HepG2 (cell line): Measurements from ENCODE around the gene DGKD. TPM values are rescaled to one million over a fixed set of nuclear protein-coding genes. Genes with fewer than 3 reads are reported as not detected.

Source experiments
- ATAC-seq: fragments of 200-7000 bp; cut with Tn5 transposase; 3 replicates; pipeline ENCODE4 v1.9.1; 2020; ENCODE audit warnings: mild to moderate bottlenecking, moderate library complexity
- BruUV-seq: library from RNA; stranded (reverse); fragments of 400-500 nt; replicated peaks from 2 replicates; lab custom pipeline; 2021; lab: Mats Ljungman, UMichigan
- CTCF ChIA-PET: fragments of 300-600 bp; formaldehyde crosslinking; extraction: SDS; loops from one replicate; lab custom pipeline; 2021; ENCODE audit warnings: low total read pairs, inconsistent platforms, low intra/inter-chr PET ratio; lab: Yijun Ruan, JAX
- POLR2A ChIA-PET: fragments of 350-600 bp; sonication (Branson Sonifier 250); formaldehyde crosslinking; loops from one replicate; lab custom pipeline; 2020; ENCODE audit warnings: antibody characterized with exemption, inconsistent platforms; lab: Yijun Ruan, JAX
- DNase-seq: peaks from one replicate; pipeline ENCODE4 v3.0.0-alpha.2; 2015; ENCODE audit warnings: low spot score
- FAIRE-seq: peaks from 3 replicates; lab custom pipeline; 2011; peaks lifted over from hg19 to GRCh38; lab: Jason Lieb, UNC
- H2AFZ ChIP-seq: one replicate; pipeline ENCODE4 v1.6.1; 2011; ENCODE audit warnings: low read length, inconsistent platforms
- H3K27ac ChIP-seq: fragments of 300-600 bp; 3 replicates; pipeline ENCODE4 v1.8.0; 2011; ENCODE audit warnings: mixed run types, mild to moderate bottlenecking, mixed read lengths, low read length, inconsistent platforms; ENCODE audit not compliant: insufficient read depth; ENCODE audit errors: extremely low read length
- H3K27me3 ChIP-seq, 2 experiments: fragments of 200-600 bp in 1 of 2; 2 replicates in 1 of 2; 3 replicates in 1 of 2; pipeline versions ENCODE4 v1.6.0 to v1.8.0; 2011; ENCODE audit warnings: low read length in 2 of 2, mild to moderate bottlenecking in 2 of 2, moderate library complexity in 2 of 2, inconsistent platforms in 1 of 2; ENCODE audit not compliant: insufficient read depth in 2 of 2, control insufficient read depth in 1 of 2
- H3K36me3 ChIP-seq, 2 experiments: fragments of 200-600 bp in 1 of 2; replicated peaks in 1 of 2; 2 replicates in 1 of 2; 3 replicates in 1 of 2; pipeline versions ENCODE4 v1.5.1 to v1.8.0; 2011; ENCODE audit warnings: low read length in 2 of 2, inconsistent platforms in 1 of 2; ENCODE audit not compliant: insufficient read depth in 2 of 2, control insufficient read depth in 1 of 2
- H3K4me1 ChIP-seq: 2 replicates; pipeline ENCODE4 v1.5.1; 2012; ENCODE audit warnings: low read length, inconsistent platforms; ENCODE audit not compliant: insufficient read depth
- H3K4me2 ChIP-seq: 2 replicates; pipeline ENCODE4 v1.6.0; 2011; ENCODE audit warnings: low read depth, low read length, inconsistent platforms
- H3K4me3 ChIP-seq, 3 experiments: fragments of 200-600 bp in 1 of 3; sonication (generic), shearing (Covaris generic) in 1 of 3; replicated peaks in 1 of 3; 2 replicates each; pipeline ENCODE4 v1.5.1; 2011 to 2016; ENCODE audit warnings: low read length in 3 of 3, inconsistent platforms in 2 of 3, low read depth in 2 of 3, mild to moderate bottlenecking in 2 of 3, control low read depth in 1 of 3, mixed read lengths in 1 of 3; ENCODE audit not compliant: insufficient read depth in 1 of 3
- H3K79me2 ChIP-seq: one replicate; pipeline ENCODE4 v1.6.1; 2011; ENCODE audit warnings: low read length, inconsistent platforms; ENCODE audit not compliant: insufficient read depth
- H3K9ac ChIP-seq: 2 replicates; pipeline ENCODE4 v1.6.0; 2011; ENCODE audit warnings: mild to moderate bottlenecking, low read depth, low read length, inconsistent platforms; ENCODE audit not compliant: insufficient read depth
- H3K9me3 ChIP-seq: 2 replicates; pipeline ENCODE4 v1.5.1; 2012; ENCODE audit warnings: mild to moderate bottlenecking, low read length
- H4K20me1 ChIP-seq: 2 replicates; pipeline ENCODE4 v1.6.0; 2011; ENCODE audit warnings: inconsistent platforms, mild to moderate bottlenecking, low read length, moderate library complexity; ENCODE audit not compliant: insufficient read depth
- GABPB1 ChIP-seq: IDR thresholded peaks from 2 replicates; pipeline ENCODE4 v1.6.1; 2016; ENCODE audit warnings: mild to moderate bottlenecking, missing genetic modification reagents, moderate library complexity, missing compliant biosample characterization
- KLF13 ChIP-seq: sonication (generic); formaldehyde crosslinking; IDR thresholded peaks from 2 replicates; pipeline ENCODE4 v1.4.0; 2020; ENCODE audit warnings: mild to moderate bottlenecking, missing genetic modification reagents
- MTF1 ChIP-seq: sonication (generic); formaldehyde crosslinking; IDR thresholded peaks from 2 replicates; pipeline ENCODE4 v1.5.0; 2020; ENCODE audit warnings: missing genetic modification reagents
- RBM22 ChIP-seq: fragments of 200-400 bp; formaldehyde crosslinking; optimal IDR thresholded peaks from 2 replicates; pipeline ENCODE3; 2017; ENCODE audit warnings: mild to moderate bottlenecking, low read length, moderate library complexity
- SOX6 ChIP-seq, 2 experiments: fragments of 450-650 bp in 1 of 2; sonication (generic) in 1 of 2; formaldehyde crosslinking in 1 of 2; IDR thresholded peaks; 2 replicates each; pipeline versions ENCODE4 v1.4.0 to v1.6.1; 2017 to 2020; ENCODE audit warnings: antibody characterized with exemption in 1 of 2, mild to moderate bottlenecking in 1 of 2, missing genetic modification reagents in 1 of 2
- ZFP62 ChIP-seq: sonication (generic); formaldehyde crosslinking; IDR thresholded peaks from 2 replicates; pipeline ENCODE4 v1.4.0; 2020; ENCODE audit warnings: missing genetic modification reagents
- ZKSCAN1 ChIP-seq: fragments of 150-350 bp; IDR thresholded peaks from 2 replicates; pipeline ENCODE4 v1.6.1; 2014; ENCODE audit warnings: low read length
- ZNF331 ChIP-seq: sonication (generic); formaldehyde crosslinking; IDR thresholded peaks from 2 replicates; pipeline ENCODE4 v1.4.0; 2020; ENCODE audit warnings: missing genetic modification reagents
- ZNF333 ChIP-seq: sonication (generic); formaldehyde crosslinking; IDR thresholded peaks from 2 replicates; pipeline ENCODE4 v1.4.0; 2020; ENCODE audit warnings: mild to moderate bottlenecking, missing genetic modification reagents, borderline replicate concordance
- ZNF567 ChIP-seq: sonication (generic); formaldehyde crosslinking; IDR thresholded peaks from 2 replicates; pipeline ENCODE4 v1.8.1; 2023; ENCODE audit warnings: mild to moderate bottlenecking, missing genetic modification reagents, borderline replicate concordance
- ZNF607 ChIP-seq: sonication (generic); formaldehyde crosslinking; IDR thresholded peaks from 2 replicates; pipeline ENCODE4 v1.5.1; 2020; ENCODE audit warnings: missing genetic modification reagents, mild to moderate bottlenecking, borderline replicate concordance
- WGBS: methylation state at CpG from one replicate; pipeline ENCODE4 v1.1.6; 2017; ENCODE audit warnings: low lambda C conversion rate; 5-methylcytosine and 5-hydroxymethylcytosine counted together
- in situ Hi-C: cut with HindIII; loops from 2 replicates; pipeline ENCODE4 v1.10.0; 2017; ENCODE audit warnings: low pct_unique_long_range_greater_than_20kb; ENCODE audit not compliant: extremely low pct_ligation_motif_present
- intact Hi-C: fragments of 100-400 bp; cut with micrococcal nuclease; formaldehyde crosslinking; loops from one replicate; pipeline ENCODE4 v1.10.0; 2022; ENCODE audit not compliant: unreplicated experiment
- polyA plus RNA-seq, 8 experiments: library from polyadenylated mRNA; depleted of rRNA in 3 of 8; stranded (reverse) in 7 of 8; unstranded in 1 of 8; fragments of >200 nt; fragmentation: Illumina TruSeq in 4 of 8; extraction: Trizol in 4 of 8; gene quantifications; 2 replicates each; pipeline versions ENCODE4 v1.2.1 to v1.2.3, GENCODE V29; 2011 to 2016; ENCODE audit warnings: low read depth in 4 of 8, missing spikeins in 1 of 8, mixed read lengths in 1 of 8; ENCODE audit not compliant: insufficient read depth in 1 of 8
- total RNA-seq, 5 experiments: library from RNA; depleted of rRNA; stranded (reverse); fragments of >200 nt; fragmentation: Illumina TruSeq; extraction: Trizol; gene quantifications; 2 replicates each; pipeline ENCODE4 v1.2.3, GENCODE V29; 2016; ENCODE audit warnings: low read depth in 1 of 5
- TF ChIP-seq, protein P1 (sequence below): sonication (generic); formaldehyde crosslinking; IDR thresholded peaks from 2 replicates; pipeline ENCODE4 v1.5.0; 2020; ENCODE audit warnings: missing genetic modification reagents
- TF ChIP-seq, protein P2 (sequence below): sonication (generic); formaldehyde crosslinking; IDR thresholded peaks from 2 replicates; pipeline ENCODE4 v1.5.1; 2020; ENCODE audit warnings: mild to moderate bottlenecking, missing genetic modification reagents, borderline replicate concordance
- TF ChIP-seq, protein P3 (sequence below): IDR thresholded peaks from 2 replicates; pipeline ENCODE4 v1.6.1; 2016; ENCODE audit warnings: mild to moderate bottlenecking, missing biosample characterization, missing genetic modification reagents

Gene DGKD
- total and polyA plus RNA-seq, 2 of the 13 experiments (the other 11 are each of a cell fraction or from before 2014, with no cell fraction given) = 24.5 to 33.2 TPM

DNA sequence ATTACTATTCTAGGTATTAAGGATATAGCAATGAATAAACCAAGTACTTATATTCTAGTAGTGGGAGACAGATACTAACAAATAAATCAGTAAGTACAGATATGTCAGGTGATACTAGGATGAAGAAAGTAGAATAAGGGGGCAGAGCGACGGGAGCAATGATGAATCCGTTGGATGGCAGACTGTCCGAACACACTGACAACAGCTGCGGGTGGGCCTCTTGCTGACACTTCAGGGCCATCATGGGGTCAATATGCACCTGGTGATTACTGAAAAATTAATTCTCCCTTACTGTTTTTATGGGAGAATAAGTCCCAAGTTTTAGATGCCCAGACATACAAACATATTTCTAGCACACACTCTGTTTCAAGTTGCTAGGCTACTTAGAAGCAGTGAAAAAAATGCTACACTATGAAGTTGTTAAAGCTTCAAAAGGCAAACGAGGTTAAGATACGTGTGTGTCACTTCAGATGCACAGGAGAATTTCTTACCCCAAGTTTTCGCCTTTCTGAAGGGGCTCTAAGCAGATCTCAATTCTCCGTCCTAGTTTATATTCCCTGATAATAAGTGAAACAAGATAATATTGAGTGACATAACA, 133.6 kb downstream of the DGKD start:
- no peak for FAIRE-seq
- CTCF ChIA-PET = no interaction called here

More for the DNA sequence above, 133.6 kb downstream of the DGKD start:
- intact Hi-C loops = no loop called here
- Histone ChIP-seq H4K20me1 (no peaks in the 10 kb centered on the region), H3K9ac (no peak overlapping the region), H3K27ac (no peak overlapping the region), H2AFZ (no peak overlapping the region), H3K4me2 (no peak overlapping the region), H3K4me1 (peaks cover 11% of the 10 kb centered on the region; the same call in 1 of the 2 replicates), H3K9me3 (no peaks in the 10 kb centered on the region), H3K79me2 (no peaks in the 10 kb centered on the region), H3K4me3 (no peak overlapping the region), H3K36me3 (peaks cover 12 to 67% of the 10 kb centered on the region in 2 experiments), H3K27me3 (no peaks in the 10 kb centered on the region)
- BruUV-seq = no TSS peak
- ATAC-seq (no peak), DNase-seq (no peak)
- TF ChIP-seq ZNF607 (CRISPR knock-in tag) = no peak
- TF ChIP-seq ZNF333 (CRISPR knock-in tag) = no peak
- no peak for TF ChIP-seq SOX6 (IDR thresholded peaks at IDR 0.05)
- no peak for TF ChIP-seq SOX6 (CRISPR knock-in tag; IDR thresholded peaks at IDR 0.05)
- no peak for TF ChIP-seq ZNF567 (CRISPR knock-in tag)
- TF ChIP-seq GABPB1 (CRISPR knock-in tag) = no peak
- TF ChIP-seq, protein P1, sequence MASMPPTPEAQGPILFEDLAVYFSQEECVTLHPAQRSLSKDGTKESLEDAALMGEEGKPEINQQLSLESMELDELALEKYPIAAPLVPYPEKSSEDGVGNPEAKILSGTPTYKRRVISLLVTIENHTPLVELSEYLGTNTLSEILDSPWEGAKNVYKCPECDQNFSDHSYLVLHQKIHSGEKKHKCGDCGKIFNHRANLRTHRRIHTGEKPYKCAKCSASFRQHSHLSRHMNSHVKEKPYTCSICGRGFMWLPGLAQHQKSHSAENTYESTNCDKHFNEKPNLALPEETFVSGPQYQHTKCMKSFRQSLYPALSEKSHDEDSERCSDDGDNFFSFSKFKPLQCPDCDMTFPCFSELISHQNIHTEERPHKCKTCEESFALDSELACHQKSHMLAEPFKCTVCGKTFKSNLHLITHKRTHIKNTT (CRISPR knock-in tag) = no peak
- TF ChIP-seq ZFP62 (CRISPR knock-in tag) = no peak
- TF ChIP-seq ZNF331 (CRISPR knock-in tag) = no peak
- TF ChIP-seq, protein P2, sequence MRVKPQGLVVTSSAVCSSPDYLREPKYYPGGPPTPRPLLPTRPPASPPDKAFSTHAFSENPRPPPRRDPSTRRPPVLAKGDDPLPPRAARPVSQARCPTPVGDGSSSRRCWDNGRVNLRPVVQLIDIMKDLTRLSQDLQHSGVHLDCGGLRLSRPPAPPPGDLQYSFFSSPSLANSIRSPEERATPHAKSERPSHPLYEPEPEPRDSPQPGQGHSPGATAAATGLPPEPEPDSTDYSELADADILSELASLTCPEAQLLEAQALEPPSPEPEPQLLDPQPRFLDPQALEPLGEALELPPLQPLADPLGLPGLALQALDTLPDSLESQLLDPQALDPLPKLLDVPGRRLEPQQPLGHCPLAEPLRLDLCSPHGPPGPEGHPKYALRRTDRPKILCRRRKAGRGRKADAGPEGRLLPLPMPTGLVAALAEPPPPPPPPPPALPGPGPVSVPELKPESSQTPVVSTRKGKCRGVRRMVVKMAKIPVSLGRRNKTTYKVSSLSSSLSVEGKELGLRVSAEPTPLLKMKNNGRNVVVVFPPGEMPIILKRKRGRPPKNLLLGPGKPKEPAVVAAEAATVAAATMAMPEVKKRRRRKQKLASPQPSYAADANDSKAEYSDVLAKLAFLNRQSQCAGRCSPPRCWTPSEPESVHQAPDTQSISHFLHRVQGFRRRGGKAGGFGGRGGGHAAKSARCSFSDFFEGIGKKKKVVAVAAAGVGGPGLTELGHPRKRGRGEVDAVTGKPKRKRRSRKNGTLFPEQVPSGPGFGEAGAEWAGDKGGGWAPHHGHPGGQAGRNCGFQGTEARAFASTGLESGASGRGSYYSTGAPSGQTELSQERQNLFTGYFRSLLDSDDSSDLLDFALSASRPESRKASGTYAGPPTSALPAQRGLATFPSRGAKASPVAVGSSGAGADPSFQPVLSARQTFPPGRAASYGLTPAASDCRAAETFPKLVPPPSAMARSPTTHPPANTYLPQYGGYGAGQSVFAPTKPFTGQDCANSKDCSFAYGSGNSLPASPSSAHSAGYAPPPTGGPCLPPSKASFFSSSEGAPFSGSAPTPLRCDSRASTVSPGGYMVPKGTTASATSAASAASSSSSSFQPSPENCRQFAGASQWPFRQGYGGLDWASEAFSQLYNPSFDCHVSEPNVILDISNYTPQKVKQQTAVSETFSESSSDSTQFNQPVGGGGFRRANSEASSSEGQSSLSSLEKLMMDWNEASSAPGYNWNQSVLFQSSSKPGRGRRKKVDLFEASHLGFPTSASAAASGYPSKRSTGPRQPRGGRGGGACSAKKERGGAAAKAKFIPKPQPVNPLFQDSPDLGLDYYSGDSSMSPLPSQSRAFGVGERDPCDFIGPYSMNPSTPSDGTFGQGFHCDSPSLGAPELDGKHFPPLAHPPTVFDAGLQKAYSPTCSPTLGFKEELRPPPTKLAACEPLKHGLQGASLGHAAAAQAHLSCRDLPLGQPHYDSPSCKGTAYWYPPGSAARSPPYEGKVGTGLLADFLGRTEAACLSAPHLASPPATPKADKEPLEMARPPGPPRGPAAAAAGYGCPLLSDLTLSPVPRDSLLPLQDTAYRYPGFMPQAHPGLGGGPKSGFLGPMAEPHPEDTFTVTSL = no peak
- no peak for TF ChIP-seq ZKSCAN1
- no peak for TF ChIP-seq KLF13
- TF ChIP-seq RBM22 = no peak
- TF ChIP-seq MTF1 = no peak
- TF ChIP-seq, protein P3, sequence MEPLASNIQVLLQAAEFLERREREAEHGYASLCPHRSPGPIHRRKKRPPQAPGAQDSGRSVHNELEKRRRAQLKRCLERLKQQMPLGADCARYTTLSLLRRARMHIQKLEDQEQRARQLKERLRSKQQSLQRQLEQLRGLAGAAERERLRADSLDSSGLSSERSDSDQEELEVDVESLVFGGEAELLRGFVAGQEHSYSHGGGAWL (CRISPR knock-in tag) = no peak
- POLR2A ChIA-PET = no interaction called here
- WGBS = 94% methylated on average over 9 of the region's 9 CpGs
- in situ Hi-C loops = no loop called here
